Measurements from ENCODE around the gene DISP3.

DNA sequence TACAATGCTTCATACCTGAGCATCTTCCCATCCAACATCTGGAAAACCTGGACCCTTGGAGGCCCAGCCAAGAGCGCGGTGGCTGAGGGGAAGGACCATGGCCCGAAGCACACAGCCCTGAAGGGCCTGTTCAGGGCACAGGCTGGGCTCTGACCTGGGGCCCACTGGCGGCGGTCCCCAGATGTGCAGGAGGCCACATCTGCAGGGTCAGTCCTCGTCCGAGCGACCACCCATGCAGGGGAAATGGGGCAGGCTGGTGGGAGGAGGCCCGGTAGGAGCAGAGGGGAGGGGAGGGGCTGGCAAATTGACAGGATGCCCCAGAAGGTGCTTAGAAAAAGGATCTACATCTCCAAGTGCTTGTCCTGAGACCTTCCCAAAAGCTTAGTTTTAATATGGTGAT is 59.9 kb downstream of the DISP3 start:
- TF ChIP-seq ZNF274 (IDR thresholded peaks at IDR 0.05; ENCODE audit: low read depth, low read length) (no peak), SUZ12 (IDR thresholded peaks at IDR 0.05; ENCODE audit: extremely low read depth, insufficient read depth, insufficient read length) (no peak)

Measured in NT2/D1 (cell line).